Liver (tissue), 9 donors: ENCODE data around the gene TNNT1. TPM values are rescaled to one million over a fixed set of nuclear protein-coding genes. Genes with fewer than 3 reads are reported as not detected.

ENCODE experiments used
- DNase-seq: peaks from one replicate; pipeline ENCODE4 v3.0.0-alpha.2; 2017; ENCODE audit warnings: low spot score
- H3K27ac ChIP-seq, 2 donors: one replicate each; pipeline ENCODE4 v1.7.0; 2013; ENCODE audit warnings: inconsistent platforms in 2 of 2, low read length in 2 of 2, control low read depth in 1 of 2, low read depth in 1 of 2, mild to moderate bottlenecking in 1 of 2
- H3K27me3 ChIP-seq, 4 donors: one replicate each; pipeline versions ENCODE4 v1.6.1 to v1.7.0; 2013; ENCODE audit warnings: low read length in 3 of 4, inconsistent platforms in 1 of 4, mild to moderate bottlenecking in 1 of 4, moderate library complexity in 1 of 4; ENCODE audit not compliant: control insufficient read depth in 4 of 4, insufficient read depth in 4 of 4
- H3K36me3 ChIP-seq, 4 donors: one replicate each; pipeline versions ENCODE4 v1.6.1 to v1.7.0; 2013; ENCODE audit warnings: low read length in 3 of 4, mild to moderate bottlenecking in 3 of 4, low read depth in 1 of 4, moderate library complexity in 1 of 4; ENCODE audit not compliant: control insufficient read depth in 4 of 4, insufficient read depth in 3 of 4
- H3K4me1 ChIP-seq, 4 donors: one replicate each; pipeline versions ENCODE4 v1.6.1 to v1.7.0; 2013; ENCODE audit warnings: low read length in 3 of 4, mild to moderate bottlenecking in 3 of 4, moderate library complexity in 1 of 4; ENCODE audit not compliant: control insufficient read depth in 4 of 4, insufficient read depth in 4 of 4
- H3K4me3 ChIP-seq, 3 donors: one replicate each; pipeline versions ENCODE4 v1.6.1 to v1.7.0; 2013; ENCODE audit warnings: low read length in 3 of 3, control low read depth in 1 of 3, low read depth in 1 of 3, mild to moderate bottlenecking in 1 of 3
- H3K9ac ChIP-seq, 2 donors: one replicate each; pipeline ENCODE4 v1.7.0; 2013; ENCODE audit warnings: low read length in 2 of 2, mild to moderate bottlenecking in 2 of 2, moderate library complexity in 2 of 2, control low read depth in 1 of 2, low read depth in 1 of 2
- H3K9me3 ChIP-seq, 4 donors: one replicate each; pipeline versions ENCODE4 v1.6.1 to v1.7.0; 2013; ENCODE audit warnings: low read length in 3 of 4; ENCODE audit not compliant: control insufficient read depth in 4 of 4
- FOXA1 ChIP-seq: IDR thresholded peaks from 2 replicates; pipeline ENCODE4 v1.6.1; 2016; ENCODE audit warnings: antibody characterized with exemption
- FOXA2 ChIP-seq: IDR thresholded peaks from 2 replicates; pipeline ENCODE4 v1.6.1; 2016; ENCODE audit warnings: antibody characterized with exemption
- GABPA ChIP-seq, 2 donors: IDR thresholded peaks in 1 of 2; conservative IDR thresholded peaks in 1 of 2; 2 replicates each; pipeline ENCODE4 v1.6.1; 2016; ENCODE audit warnings: antibody characterized with exemption in 2 of 2, mild to moderate bottlenecking in 1 of 2, moderate library complexity in 1 of 2
- HNF4G ChIP-seq: IDR thresholded peaks from 2 replicates; pipeline ENCODE4 v1.6.1; 2016; ENCODE audit warnings: antibody characterized with exemption
- NR2F2 ChIP-seq: IDR thresholded peaks from 2 replicates; pipeline ENCODE4 v1.6.1; 2016; ENCODE audit warnings: antibody characterized with exemption
- RAD21 ChIP-seq, 2 donors: IDR thresholded peaks; 2 replicates each; pipeline ENCODE4 v1.6.1; 2016; ENCODE audit warnings: antibody characterized with exemption in 2 of 2, mild to moderate bottlenecking in 2 of 2
- SP1 ChIP-seq: IDR thresholded peaks from 2 replicates; pipeline ENCODE4 v1.6.1; 2018; ENCODE audit warnings: antibody characterized with exemption, mild to moderate bottlenecking
- YY1 ChIP-seq: IDR thresholded peaks from 2 replicates; pipeline ENCODE4 v1.6.1; 2016; ENCODE audit warnings: antibody characterized with exemption, mild to moderate bottlenecking
- ZBTB33 ChIP-seq: IDR thresholded peaks from 2 replicates; pipeline ENCODE4 v1.6.1; 2016; ENCODE audit warnings: antibody characterized with exemption
- WGBS: extraction: QIAGEN DNeasy Blood & Tissue Kit; methylation state at CpG from one replicate; pipeline ENCODE4 v1.1.7; 2013; 5-methylcytosine and 5-hydroxymethylcytosine counted together
- polyA plus RNA-seq, 2 donors: library from polyadenylated mRNA; stranded (reverse) in 1 of 2; unstranded in 1 of 2; fragments of 200-250 nt in 1 of 2; fragments of >200 nt in 1 of 2; fragmentation: Nextera tagmentation in 1 of 2; extraction: Ambion mirVana in 1 of 2; gene quantifications; one replicate each; pipeline versions ENCODE4 v1.2.1 to v1.2.3, GENCODE V29; 2013 to 2015
- total RNA-seq, 2 donors: library from RNA; depleted of rRNA; stranded (reverse); fragments of >200 nt; gene quantifications; one replicate each; pipeline ENCODE4 v1.2.3, GENCODE V29; 2014
- TF ChIP-seq, protein P1 (sequence below): fragments of 150-350 bp; IDR thresholded peaks from 2 replicates; pipeline ENCODE4 v1.5.1; 2017; ENCODE audit warnings: improper control_type of control experiment, low read depth, low read length; ENCODE audit not compliant: missing input control
- TF ChIP-seq, protein P2 (sequence below): IDR thresholded peaks from 2 replicates; pipeline ENCODE4 v1.6.1; 2016; ENCODE audit warnings: antibody characterized with exemption
- TF ChIP-seq, protein P3 (sequence below): IDR thresholded peaks from 2 replicates; pipeline ENCODE4 v1.6.1; 2016; ENCODE audit warnings: antibody characterized with exemption
- donor health status: healthy.
- donor health status: healthy.
- donor health status: healthy.
- donor health status: healthy.
- donor health status: healthy.

The TNNT1 gene
- total and polyA plus RNA-seq, 4 donors = 0.15 to 0.28 TPM; not detected in 2

- no peaks in the 10 kb centered on the region for H3K9me3 ChIP-seq
- no peaks in the 10 kb centered on the region for H3K36me3 ChIP-seq
- no peak for TF ChIP-seq YY1
- no peak for TF ChIP-seq GABPA (IDR thresholded peaks at IDR 0.05 in 1 of 2, conservative IDR thresholded peaks at IDR 0.05 in 1 of 2)
- no peak for TF ChIP-seq HNF4G
- no peak for TF ChIP-seq ZBTB33
- TF ChIP-seq NR2F2 = no peak
- TF ChIP-seq FOXA2 = no peak
- TF ChIP-seq, protein P1, sequence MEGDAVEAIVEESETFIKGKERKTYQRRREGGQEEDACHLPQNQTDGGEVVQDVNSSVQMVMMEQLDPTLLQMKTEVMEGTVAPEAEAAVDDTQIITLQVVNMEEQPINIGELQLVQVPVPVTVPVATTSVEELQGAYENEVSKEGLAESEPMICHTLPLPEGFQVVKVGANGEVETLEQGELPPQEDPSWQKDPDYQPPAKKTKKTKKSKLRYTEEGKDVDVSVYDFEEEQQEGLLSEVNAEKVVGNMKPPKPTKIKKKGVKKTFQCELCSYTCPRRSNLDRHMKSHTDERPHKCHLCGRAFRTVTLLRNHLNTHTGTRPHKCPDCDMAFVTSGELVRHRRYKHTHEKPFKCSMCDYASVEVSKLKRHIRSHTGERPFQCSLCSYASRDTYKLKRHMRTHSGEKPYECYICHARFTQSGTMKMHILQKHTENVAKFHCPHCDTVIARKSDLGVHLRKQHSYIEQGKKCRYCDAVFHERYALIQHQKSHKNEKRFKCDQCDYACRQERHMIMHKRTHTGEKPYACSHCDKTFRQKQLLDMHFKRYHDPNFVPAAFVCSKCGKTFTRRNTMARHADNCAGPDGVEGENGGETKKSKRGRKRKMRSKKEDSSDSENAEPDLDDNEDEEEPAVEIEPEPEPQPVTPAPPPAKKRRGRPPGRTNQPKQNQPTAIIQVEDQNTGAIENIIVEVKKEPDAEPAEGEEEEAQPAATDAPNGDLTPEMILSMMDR = peak; percentile 71
- no peak for TF ChIP-seq FOXA1
- TF ChIP-seq RAD21 (IDR thresholded peaks at IDR 0.05) = peak; percentile 63 to 82
- H3K27ac ChIP-seq = no peak overlapping the region
- H3K27me3 ChIP-seq = peaks cover 3 to 4% (median 3%) of the 10 kb centered on the region in 4 donors
- H3K9ac ChIP-seq = no peak overlapping the region
- WGBS = 6% methylated on average over 33 of the region's 33 CpGs
- H3K4me1 ChIP-seq = no peaks in the 10 kb centered on the region
- DNase-seq = peak; percentile 89
- H3K4me3 ChIP-seq = no peak overlapping the region
Measured at GRCh38 chr19:55160128-55160985, 11.4 kb upstream of the TNNT1 start.

- Histone ChIP-seq H3K4me1 (no peaks in the 10 kb centered on the region), H3K27me3 (peaks cover 3 to 4% (median 3%) of the 10 kb centered on the region in 4 donors), H3K9me3 (no peaks in the 10 kb centered on the region), H3K27ac (no peak overlapping the region), H3K36me3 (no peaks in the 10 kb centered on the region), H3K9ac (no peak overlapping the region), H3K4me3 (no peak overlapping the region)
- DNase-seq = peak; percentile 54
- WGBS = 76% methylated on average over 18 of the region's 18 CpGs
- TF ChIP-seq RAD21 (IDR thresholded peaks at IDR 0.05) (no peak), SP1 (no peak), ZBTB33 (no peak), HNF4G (no peak), FOXA2 (no peak)
- TF ChIP-seq, protein P2, sequence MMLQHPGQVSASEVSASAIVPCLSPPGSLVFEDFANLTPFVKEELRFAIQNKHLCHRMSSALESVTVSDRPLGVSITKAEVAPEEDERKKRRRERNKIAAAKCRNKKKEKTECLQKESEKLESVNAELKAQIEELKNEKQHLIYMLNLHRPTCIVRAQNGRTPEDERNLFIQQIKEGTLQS = no peak
- TF ChIP-seq, protein P1 = no peak
- TF ChIP-seq, protein P3, sequence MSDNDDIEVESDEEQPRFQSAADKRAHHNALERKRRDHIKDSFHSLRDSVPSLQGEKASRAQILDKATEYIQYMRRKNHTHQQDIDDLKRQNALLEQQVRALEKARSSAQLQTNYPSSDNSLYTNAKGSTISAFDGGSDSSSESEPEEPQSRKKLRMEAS = no peak
Measured at GRCh38 chr19:55158848-55159749, 10.1 kb upstream of the TNNT1 start.
